ENCODE measurements around the gene PHAF1. TPM values are rescaled to one million over a fixed set of nuclear protein-coding genes. Genes with fewer than 3 reads are reported as not detected.

PHAF1 gene
- total RNA-seq, 1 experiment from 2014 or later: 21.9 TPM

- DNase-seq: no peak
- peaks cover 50% of the 10 kb centered on the region for H3K36me3 Mint-ChIP-seq (ENCODE audit: insufficient read depth, unreplicated experiment)
- no peak for TF ChIP-seq CTCF (IDR thresholded peaks at IDR 0.05; ENCODE audit: unreplicated experiment)
- intact Hi-C loops (cut with micrococcal nuclease; ENCODE audit: unreplicated experiment): no loop called here
- no peaks in the 10 kb centered on the region for H3K27me3 Mint-ChIP-seq (ENCODE audit: unreplicated experiment)
- no peak overlapping the region for H3K27ac Mint-ChIP-seq (ENCODE audit: unreplicated experiment)
- H3K4me1 Mint-ChIP-seq (ENCODE audit: low read depth, unreplicated experiment): no peaks in the 10 kb centered on the region
- no peaks in the 10 kb centered on the region for H3K9me3 Mint-ChIP-seq (ENCODE audit: low read depth, unreplicated experiment)
- CTCF ChIA-PET: no interaction called here
- no peak overlapping the region for H3K4me3 Mint-ChIP-seq (ENCODE audit: low read depth, unreplicated experiment)
- BruUV-seq (replicated peaks): no TSS peak
Measured at GRCh38 chr16:67146523-67147357, 37.0 kb downstream of the PHAF1 start.

DNA sequence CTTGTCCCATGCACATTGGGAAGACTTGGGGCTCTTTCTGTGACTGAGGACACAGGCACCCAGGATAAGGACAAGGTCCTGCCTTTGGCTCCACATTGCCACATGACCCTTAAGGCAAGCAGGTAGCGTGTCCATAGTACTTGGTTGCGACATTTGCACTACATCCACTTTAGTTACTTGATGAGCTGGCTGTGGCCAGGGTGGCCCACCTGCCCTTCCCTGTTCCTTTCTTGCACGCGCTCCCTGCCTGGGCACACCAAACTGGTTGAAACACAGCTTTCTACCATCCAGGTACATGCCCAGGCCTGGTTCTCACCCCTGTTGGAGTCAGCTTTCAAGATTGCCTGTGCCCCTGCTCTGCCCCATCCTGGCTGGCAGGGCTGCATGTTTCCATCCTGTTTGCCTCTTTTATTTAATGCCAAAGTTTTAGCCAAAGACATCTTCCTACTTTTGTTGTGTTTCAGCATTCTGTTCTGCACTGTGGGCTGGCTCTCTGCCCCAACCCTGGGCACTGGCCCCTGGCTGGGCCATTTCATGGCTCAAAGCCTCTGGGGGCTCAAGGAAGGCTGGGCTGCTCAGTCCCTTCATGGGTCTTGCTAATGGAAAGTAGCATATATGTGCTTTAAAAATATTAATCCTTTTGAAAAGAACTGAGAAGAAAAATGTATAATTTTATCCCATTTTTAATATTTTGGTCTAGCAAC is 37.8 kb downstream of the PHAF1 start:
- H3K9me3 Mint-ChIP-seq (ENCODE audit: low read depth, unreplicated experiment): no peaks in the 10 kb centered on the region
- H3K27ac Mint-ChIP-seq (ENCODE audit: unreplicated experiment): no peak overlapping the region
- CTCF ChIA-PET: no interaction called here
- intact Hi-C loops (cut with micrococcal nuclease; ENCODE audit: unreplicated experiment): no loop called here
- DNase-seq: no peak
- no peaks in the 10 kb centered on the region for H3K27me3 Mint-ChIP-seq (ENCODE audit: unreplicated experiment)
- H3K4me3 Mint-ChIP-seq (ENCODE audit: low read depth, unreplicated experiment): no peak overlapping the region
- TF ChIP-seq CTCF (IDR thresholded peaks at IDR 0.05; ENCODE audit: unreplicated experiment): no peak
- peaks cover 52% of the 10 kb centered on the region for H3K36me3 Mint-ChIP-seq (ENCODE audit: insufficient read depth, unreplicated experiment)
- BruUV-seq (replicated peaks): no TSS peak
- no peaks in the 10 kb centered on the region for H3K4me1 Mint-ChIP-seq (ENCODE audit: low read depth, unreplicated experiment)

GRCh38 chr16:67148221-67148620 is 38.5 kb downstream of the PHAF1 start:
- CTCF ChIA-PET: no interaction called here
- Mint-ChIP-seq H3K27ac (ENCODE audit: unreplicated experiment) (no peak overlapping the region), H3K4me1 (ENCODE audit: low read depth, unreplicated experiment) (no peaks in the 10 kb centered on the region), H3K27me3 (ENCODE audit: unreplicated experiment) (no peaks in the 10 kb centered on the region), H3K9me3 (ENCODE audit: low read depth, unreplicated experiment) (no peaks in the 10 kb centered on the region), H3K36me3 (ENCODE audit: insufficient read depth, unreplicated experiment) (peaks cover 52% of the 10 kb centered on the region), H3K4me3 (ENCODE audit: low read depth, unreplicated experiment) (no peak overlapping the region)
- no peak for DNase-seq
- no TSS peak for BruUV-seq (replicated peaks)
- TF ChIP-seq CTCF (IDR thresholded peaks at IDR 0.05; ENCODE audit: unreplicated experiment): no peak
- intact Hi-C loops (cut with micrococcal nuclease; ENCODE audit: unreplicated experiment): no loop called here

DNA sequence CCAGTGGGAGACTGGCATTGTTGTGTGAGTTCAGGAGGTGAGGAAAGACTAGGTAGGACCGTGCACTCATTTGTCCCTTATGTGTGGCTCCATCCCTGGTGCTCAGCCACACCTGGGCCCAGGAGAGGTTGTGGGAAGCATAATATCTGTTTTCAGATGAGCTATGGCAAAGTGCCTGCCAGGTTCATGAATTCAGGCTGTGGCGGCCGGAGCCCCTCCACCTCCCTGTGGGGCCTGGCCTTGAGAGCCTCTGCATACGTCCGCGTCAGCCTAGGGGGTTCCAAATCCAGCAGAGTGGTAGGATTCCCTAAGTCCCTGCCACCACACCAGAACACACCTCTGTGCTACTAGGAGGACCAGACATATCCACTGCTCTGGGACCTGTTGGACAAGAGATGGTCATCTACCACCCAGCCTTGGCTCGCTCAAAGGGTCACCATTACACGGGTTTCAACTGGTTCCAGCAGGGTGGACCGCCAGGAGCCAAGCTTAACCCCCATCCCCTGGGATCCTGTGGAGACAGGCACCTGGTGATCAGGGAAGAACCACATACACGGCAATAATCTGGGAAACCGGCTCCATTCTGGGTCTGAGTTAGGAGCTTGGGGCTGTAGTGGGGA is 39.0 kb downstream of the PHAF1 start:
- no peaks in the 10 kb centered on the region for H3K27me3 Mint-ChIP-seq (ENCODE audit: unreplicated experiment)
- DNase-seq: no peak
- H3K4me1 Mint-ChIP-seq (ENCODE audit: low read depth, unreplicated experiment): no peaks in the 10 kb centered on the region
- no peak for TF ChIP-seq CTCF (IDR thresholded peaks at IDR 0.05; ENCODE audit: unreplicated experiment)
- no TSS peak for BruUV-seq (replicated peaks)
- peaks cover 48% of the 10 kb centered on the region for H3K36me3 Mint-ChIP-seq (ENCODE audit: insufficient read depth, unreplicated experiment)
- CTCF ChIA-PET: interaction anchor here (0.6 kb wide), 1 partner anchor 55 kb away, joined by 3 read pairs; no protein-coding TSS in a partner anchor
- H3K27ac Mint-ChIP-seq (ENCODE audit: unreplicated experiment): no peak overlapping the region
- peak overlapping the region; percentile 71 for H3K4me3 Mint-ChIP-seq (ENCODE audit: low read depth, unreplicated experiment)
- H3K9me3 Mint-ChIP-seq (ENCODE audit: low read depth, unreplicated experiment): no peaks in the 10 kb centered on the region
- intact Hi-C loops (cut with micrococcal nuclease; ENCODE audit: unreplicated experiment): no loop called here

Measured in Calu3 (cell line).